Ovary (tissue), 9 donors: ENCODE results near the gene REV1. TPM values are rescaled to one million over a fixed set of nuclear protein-coding genes. Genes with fewer than 3 reads are reported as not detected.

Source experiments
- DNase-seq, 5 donors: peaks; one replicate each; pipeline ENCODE4 v3.0.0-alpha.2; 2019 to 2020
- H3K27ac ChIP-seq, 2 donors: fragments of 200-600 bp; one replicate each; pipeline versions ENCODE4 v1.5.1 to v1.8.0; 2019 to 2022
- H3K27me3 ChIP-seq: fragments of 200-600 bp; one replicate; pipeline ENCODE4 v1.8.0; 2022
- H3K36me3 ChIP-seq: fragments of 200-600 bp; sonication (generic); one replicate; pipeline ENCODE4 v1.5.1; 2019
- H3K4me1 ChIP-seq: one replicate; pipeline ENCODE4 v1.8.1; 2013; ENCODE audit warnings: mild to moderate bottlenecking, moderate library complexity; ENCODE audit not compliant: insufficient read depth
- H3K4me3 ChIP-seq: fragments of 200-600 bp; sonication (generic); one replicate; pipeline ENCODE4 v1.5.1; 2017
- H3K9me3 ChIP-seq, 2 donors: fragments of 200-600 bp in 1 of 2; sonication (generic) in 1 of 2; one replicate each; pipeline versions ENCODE4 v1.5.1 to v1.8.1; 2013 to 2019; ENCODE audit warnings: mild to moderate bottlenecking in 1 of 2, moderate library complexity in 1 of 2
- CTCF ChIP-seq, 3 donors: fragments of 450-650 bp in 2 of 3; fragments of 200-600 bp in 1 of 3; IDR thresholded peaks; one replicate each; pipeline versions ENCODE4 v1.5.1 to v1.8.0; 2016 to 2022; ENCODE audit warnings: antibody characterized with exemption in 3 of 3, mild to moderate bottlenecking in 1 of 3
- EP300 ChIP-seq: sonication (generic); formaldehyde crosslinking; IDR thresholded peaks from one replicate; pipeline ENCODE4 v1.6.1; 2017; ENCODE audit warnings: antibody characterized with exemption
- POLR2A ChIP-seq: fragments of 450-650 bp; IDR thresholded peaks from one replicate; pipeline ENCODE4 v1.6.1; 2017; ENCODE audit warnings: antibody characterized with exemption, mild to moderate bottlenecking, moderate library complexity
- WGBS, 3 donors: extraction: QIAGEN DNeasy Blood & Tissue Kit in 1 of 3; methylation state at CpG; one replicate each; pipeline versions ENCODE4 v1.1.5 to v1.1.7; 2013 to 2017; 5-methylcytosine and 5-hydroxymethylcytosine counted together
- intact Hi-C, 4 donors: fragments of 100-400 bp; cut with DNase I; formaldehyde crosslinking; loops; one replicate each; pipeline versions ENCODE4 v1.11.0 to v1.15.1; 2022 to 2023
- polyA plus RNA-seq, 2 donors: library from polyadenylated mRNA; stranded (reverse); fragments of 200-250 nt in 1 of 2; fragments of 350-450 nt in 1 of 2; fragmentation: Illumina TruSeq in 1 of 2; extraction: RNeasy Lipid Tissue Mini Kit (QIAGEN cat#74804) in 1 of 2; gene quantifications; one replicate each; pipeline ENCODE4 v1.2.3, GENCODE V29; 2013 to 2014
- total RNA-seq, 7 donors: library from RNA; depleted of rRNA in 2 of 7; stranded (reverse); fragments of >200 nt in 2 of 7; fragmentation: NEBNext Ultra II Directional in 3 of 7; extraction: Animal tissue kit (Norgen Biotek cat#: 25700) in 3 of 7; gene quantifications; one replicate each; pipeline versions ENCODE4 v1.1.0 to v1.2.4, GENCODE V29; 2016 to 2023
- donor health status: DM: no; HTN: no; CAD: no; lungs with moderate emphysema.
- donor health status: DM: no; HTN: no; CAD: no.
- donor health status: Bipolar disorder and iron deficiency.
- donor health status: DM: yes; HTN: yes; CAD: no.
- donor health status: DM: no; HTN: no; CAD: no.
- donor health status: DM: yes; HTN: yes; CAD: no.

REV1 gene
- total and polyA plus RNA-seq, 9 donors = 25.4 to 63.3 (median 43.6) TPM

GRCh38 chr2:99430614-99431291, 59.1 kb downstream of the REV1 start:
- Histone ChIP-seq H3K36me3 (no peaks in the 10 kb centered on the region), H3K9me3 (no peaks in the 10 kb centered on the region), H3K27ac (no peak overlapping the region), H3K4me3 (no peak overlapping the region), H3K27me3 (no peaks in the 10 kb centered on the region), H3K4me1 (no peaks in the 10 kb centered on the region)
- intact Hi-C loops = no loop called here
- no peak for DNase-seq
- 35 to 54% (median 48%) methylated on average over 4 of the region's 4 CpGs for WGBS, 3 donors
- TF ChIP-seq CTCF (IDR thresholded peaks at IDR 0.05) = no peak
- TF ChIP-seq POLR2A = no peak
- no peak for TF ChIP-seq EP300

- TF ChIP-seq CTCF (IDR thresholded peaks at IDR 0.05) = no peak
- no peak for TF ChIP-seq EP300
- TF ChIP-seq POLR2A = no peak
- DNase-seq = no peak
- no peaks in the 10 kb centered on the region for H3K36me3 ChIP-seq
Measured at GRCh38 chr2:99425022-99425421, 64.8 kb downstream of the REV1 start.

GRCh38 chr2:99424371-99424770, 65.4 kb downstream of the REV1 start:
- peaks cover 1% of the 10 kb centered on the region for H3K4me1 ChIP-seq
- TF ChIP-seq CTCF (IDR thresholded peaks at IDR 0.05) (no peak), EP300 (no peak), POLR2A (no peak)
- intact Hi-C loops = no loop called here
- no peaks in the 10 kb centered on the region for H3K36me3 ChIP-seq
- no peak overlapping the region for H3K27ac ChIP-seq
- DNase-seq = no peak
- H3K27me3 ChIP-seq = no peaks in the 10 kb centered on the region
- no peaks in the 10 kb centered on the region for H3K9me3 ChIP-seq
- no peak overlapping the region for H3K4me3 ChIP-seq

More at GRCh38 chr2:99425022-99425421, 64.8 kb downstream of the REV1 start:
- intact Hi-C loops = no loop called here
- 45 to 48% (median 48%) methylated on average over 2 of the region's 2 CpGs for WGBS, 3 donors
- Histone ChIP-seq H3K27me3 (no peaks in the 10 kb centered on the region), H3K9me3 (no peaks in the 10 kb centered on the region), H3K27ac (no peak overlapping the region), H3K4me3 (no peak overlapping the region), H3K4me1 (peaks cover 1% of the 10 kb centered on the region)

GRCh38 chr2:99422599-99422998, 67.2 kb downstream of the REV1 start:
- no peaks in the 10 kb centered on the region for H3K36me3 ChIP-seq
- H3K9me3 ChIP-seq = no peaks in the 10 kb centered on the region
- peaks cover 1% of the 10 kb centered on the region for H3K4me1 ChIP-seq
- intact Hi-C loops = no loop called here
- no peaks in the 10 kb centered on the region for H3K27me3 ChIP-seq
- no peak overlapping the region for H3K4me3 ChIP-seq
- TF ChIP-seq EP300 = no peak
- TF ChIP-seq POLR2A = no peak
- TF ChIP-seq CTCF (IDR thresholded peaks at IDR 0.05) = no peak
- H3K27ac ChIP-seq = no peak overlapping the region
- DNase-seq = no peak
- WGBS, 3 donors = 26 to 40% (median 37%) methylated on average over 3 of the region's 3 CpGs
